ENCODE data around the gene RCC2. TPM values are rescaled to one million over a fixed set of nuclear protein-coding genes. Genes with fewer than 3 reads are reported as not detected.
"Not testable (repeated sequence)": the region's sequence is repeated elsewhere in the genome, so short reads cannot be mapped to it uniquely, and the experiment has no call there.

RCC2 gene
- total RNA-seq, 1 experiment from 2014 or later = 94.5 TPM

GRCh38 chr1:17471393-17471792 lies 31.9 kb upstream of the RCC2 start:
- H2AFZ ChIP-seq (ENCODE audit: low read length) = no peak overlapping the region
- no peak overlapping the region for H3K4me3 ChIP-seq (ENCODE audit: low read length)
- H3K27ac ChIP-seq (ENCODE audit: low read length) = no peak overlapping the region
- no peak overlapping the region for H3K9ac ChIP-seq (ENCODE audit: low read length)
- no peak for DNase-seq
- H3K9me3 ChIP-seq (ENCODE audit: low read length) = no peaks in the 10 kb centered on the region
- no peak overlapping the region for H3K4me2 ChIP-seq (ENCODE audit: low read depth, low read length, poor library complexity, severe bottlenecking)
- no peaks in the 10 kb centered on the region for H3K9me2 ChIP-seq (replicated peaks; ENCODE audit: insufficient read depth, low read length)
- H3K36me3 ChIP-seq (ENCODE audit: insufficient read depth, low read length) = no peaks in the 10 kb centered on the region
- no peaks in the 10 kb centered on the region for H4K20me1 ChIP-seq (ENCODE audit: insufficient read depth, low read depth, low read length)
- H3K27me3 ChIP-seq (ENCODE audit: low read length) = no peaks in the 10 kb centered on the region
- H3K79me2 ChIP-seq (ENCODE audit: low read length) = no peaks in the 10 kb centered on the region
- H3K4me1 ChIP-seq (ENCODE audit: low read length) = no peaks in the 10 kb centered on the region

GRCh38 chr1:17470021-17470799 lies 30.7 kb upstream of the RCC2 start:
- Histone ChIP-seq H3K4me1 (ENCODE audit: low read length) (no peaks in the 10 kb centered on the region), H3K4me2 (ENCODE audit: low read depth, low read length, poor library complexity, severe bottlenecking) (no peak overlapping the region), H4K20me1 (ENCODE audit: insufficient read depth, low read depth, low read length) (no peaks in the 10 kb centered on the region), H3K79me2 (ENCODE audit: low read length) (no peaks in the 10 kb centered on the region), H3K9me3 (ENCODE audit: low read length) (no peaks in the 10 kb centered on the region), H3K27me3 (ENCODE audit: low read length) (no peaks in the 10 kb centered on the region), H3K36me3 (ENCODE audit: insufficient read depth, low read length) (no peaks in the 10 kb centered on the region), H3K9ac (ENCODE audit: low read length) (no peak overlapping the region), H3K27ac (ENCODE audit: low read length) (no peak overlapping the region), H3K4me3 (ENCODE audit: low read length) (no peak overlapping the region), H3K9me2 (replicated peaks; ENCODE audit: insufficient read depth, low read length) (no peaks in the 10 kb centered on the region), H2AFZ (ENCODE audit: low read length) (no peak overlapping the region)
- no peak for DNase-seq

- H2AFZ ChIP-seq (ENCODE audit: low read length); H3K9me2 ChIP-seq (replicated peaks; ENCODE audit: insufficient read depth, low read length); H3K4me2 ChIP-seq (ENCODE audit: low read depth, low read length, poor library complexity, severe bottlenecking); H3K27ac ChIP-seq (ENCODE audit: low read length); H3K27me3 ChIP-seq (ENCODE audit: low read length); H3K9ac ChIP-seq (ENCODE audit: low read length); H3K4me1 ChIP-seq (ENCODE audit: low read length); H3K9me3 ChIP-seq (ENCODE audit: low read length); H3K4me3 ChIP-seq (ENCODE audit: low read length); DNase-seq; H3K36me3 ChIP-seq (ENCODE audit: insufficient read depth, low read length); H4K20me1 ChIP-seq (ENCODE audit: insufficient read depth, low read depth, low read length); H3K79me2 ChIP-seq (ENCODE audit: low read length): not testable (repeated sequence)
Measured at GRCh38 chr1:17468357-17469265, 29.1 kb upstream of the RCC2 start.

- Histone ChIP-seq H3K9me2 (replicated peaks; ENCODE audit: insufficient read depth, low read length) (no peaks in the 10 kb centered on the region), H3K4me3 (ENCODE audit: low read length) (no peak overlapping the region), H3K4me2 (ENCODE audit: low read depth, low read length, poor library complexity, severe bottlenecking) (no peak overlapping the region), H4K20me1 (ENCODE audit: insufficient read depth, low read depth, low read length) (no peaks in the 10 kb centered on the region), H2AFZ (ENCODE audit: low read length) (no peak overlapping the region), H3K27me3 (ENCODE audit: low read length) (no peaks in the 10 kb centered on the region), H3K4me1 (ENCODE audit: low read length) (no peaks in the 10 kb centered on the region), H3K36me3 (ENCODE audit: insufficient read depth, low read length) (no peaks in the 10 kb centered on the region), H3K27ac (ENCODE audit: low read length) (no peak overlapping the region), H3K79me2 (ENCODE audit: low read length) (no peaks in the 10 kb centered on the region), H3K9ac (ENCODE audit: low read length) (no peak overlapping the region), H3K9me3 (ENCODE audit: low read length) (no peaks in the 10 kb centered on the region)
- DNase-seq = no peak
Measured at GRCh38 chr1:17466359-17466758, 26.9 kb upstream of the RCC2 start.

GRCh38 chr1:17465228-17465627 lies 25.8 kb upstream of the RCC2 start:
- Histone ChIP-seq H3K9me3 (ENCODE audit: low read length) (no peaks in the 10 kb centered on the region), H3K4me2 (ENCODE audit: low read depth, low read length, poor library complexity, severe bottlenecking) (no peak overlapping the region), H3K36me3 (ENCODE audit: insufficient read depth, low read length) (no peaks in the 10 kb centered on the region), H3K27ac (ENCODE audit: low read length) (no peak overlapping the region), H3K27me3 (ENCODE audit: low read length) (no peaks in the 10 kb centered on the region), H3K79me2 (ENCODE audit: low read length) (no peaks in the 10 kb centered on the region), H3K9me2 (replicated peaks; ENCODE audit: insufficient read depth, low read length) (no peaks in the 10 kb centered on the region), H3K4me3 (ENCODE audit: low read length) (no peak overlapping the region), H3K9ac (ENCODE audit: low read length) (no peak overlapping the region), H3K4me1 (ENCODE audit: low read length) (no peaks in the 10 kb centered on the region), H4K20me1 (ENCODE audit: insufficient read depth, low read depth, low read length) (no peaks in the 10 kb centered on the region), H2AFZ (ENCODE audit: low read length) (no peak overlapping the region)
- DNase-seq = no peak

- H3K4me3 ChIP-seq (ENCODE audit: low read length) = no peak overlapping the region
- H3K27ac ChIP-seq (ENCODE audit: low read length) = no peak overlapping the region
- H4K20me1 ChIP-seq (ENCODE audit: insufficient read depth, low read depth, low read length) = no peaks in the 10 kb centered on the region
- no peaks in the 10 kb centered on the region for H3K36me3 ChIP-seq (ENCODE audit: insufficient read depth, low read length)
- no peak overlapping the region for H3K9ac ChIP-seq (ENCODE audit: low read length)
- no peak overlapping the region for H2AFZ ChIP-seq (ENCODE audit: low read length)
- no peaks in the 10 kb centered on the region for H3K9me3 ChIP-seq (ENCODE audit: low read length)
- no peaks in the 10 kb centered on the region for H3K9me2 ChIP-seq (replicated peaks; ENCODE audit: insufficient read depth, low read length)
- H3K79me2 ChIP-seq (ENCODE audit: low read length) = no peaks in the 10 kb centered on the region
- DNase-seq = no peak
- no peaks in the 10 kb centered on the region for H3K4me1 ChIP-seq (ENCODE audit: low read length)
- no peaks in the 10 kb centered on the region for H3K27me3 ChIP-seq (ENCODE audit: low read length)
- no peak overlapping the region for H3K4me2 ChIP-seq (ENCODE audit: low read depth, low read length, poor library complexity, severe bottlenecking)
Measured at GRCh38 chr1:17463991-17464390, 24.5 kb upstream of the RCC2 start.

- Histone ChIP-seq H3K9ac (ENCODE audit: low read length) (no peak overlapping the region), H3K27ac (ENCODE audit: low read length) (no peak overlapping the region), H3K27me3 (ENCODE audit: low read length) (no peaks in the 10 kb centered on the region), H2AFZ (ENCODE audit: low read length) (no peak overlapping the region), H3K4me2 (ENCODE audit: low read depth, low read length, poor library complexity, severe bottlenecking) (no peak overlapping the region), H3K9me2 (replicated peaks; ENCODE audit: insufficient read depth, low read length) (no peaks in the 10 kb centered on the region), H3K4me3 (ENCODE audit: low read length) (no peak overlapping the region), H3K9me3 (ENCODE audit: low read length) (no peaks in the 10 kb centered on the region), H4K20me1 (ENCODE audit: insufficient read depth, low read depth, low read length) (no peaks in the 10 kb centered on the region), H3K79me2 (ENCODE audit: low read length) (no peaks in the 10 kb centered on the region), H3K36me3 (ENCODE audit: insufficient read depth, low read length) (no peaks in the 10 kb centered on the region), H3K4me1 (ENCODE audit: low read length) (no peaks in the 10 kb centered on the region)
- DNase-seq = no peak
Measured at GRCh38 chr1:17462669-17463068, 23.2 kb upstream of the RCC2 start.

GRCh38 chr1:17460219-17460618 lies 20.7 kb upstream of the RCC2 start:
- Histone ChIP-seq H3K9me3 (ENCODE audit: low read length) (no peaks in the 10 kb centered on the region), H3K9ac (ENCODE audit: low read length) (no peak overlapping the region), H3K4me2 (ENCODE audit: low read depth, low read length, poor library complexity, severe bottlenecking) (no peak overlapping the region), H3K9me2 (replicated peaks; ENCODE audit: insufficient read depth, low read length) (no peaks in the 10 kb centered on the region), H4K20me1 (ENCODE audit: insufficient read depth, low read depth, low read length) (no peaks in the 10 kb centered on the region), H3K27ac (ENCODE audit: low read length) (no peak overlapping the region), H3K79me2 (ENCODE audit: low read length) (no peaks in the 10 kb centered on the region), H2AFZ (ENCODE audit: low read length) (no peak overlapping the region), H3K4me1 (ENCODE audit: low read length) (no peaks in the 10 kb centered on the region), H3K27me3 (ENCODE audit: low read length) (no peaks in the 10 kb centered on the region), H3K36me3 (ENCODE audit: insufficient read depth, low read length) (no peaks in the 10 kb centered on the region), H3K4me3 (ENCODE audit: low read length) (no peak overlapping the region)
- DNase-seq = no peak

Measured in Karpas-422 (cell line).